Measurements from ENCODE around the gene NRXN3.
A peak's percentile ranks its signal among the peaks of the same experiment; 100 is the strongest.

NRXN3 gene

GRCh38 chr14:78829274-78829673, 659.1 kb downstream of the NRXN3 start (continued):
- no peak for TF ChIP-seq ZNF530 (tag by site-specific recombination; IDR thresholded peaks at IDR 0.05; ENCODE audit: low read depth)

GRCh38 chr14:78834766-78835451, 664.7 kb downstream of the NRXN3 start:
- Histone ChIP-seq H3K4me3 (ENCODE audit: low read depth, low read length) (no peak overlapping the region), H3K27ac (ENCODE audit: extremely low read depth, low read depth, low read length) (no peak overlapping the region), H3K36me3 (ENCODE audit: control insufficient read depth in 2 of 2, insufficient read depth in 1 of 2, low read length in 2 of 2) (no peaks in the 10 kb centered on the region), H3K9me3 (ENCODE audit: control insufficient read depth, insufficient read depth, low read depth, low read length) (no peaks in the 10 kb centered on the region), H3K4me1 (ENCODE audit: control insufficient read depth, insufficient read depth, low read length) (no peaks in the 10 kb centered on the region)
- ChIA-PET POLR2A (no interaction called here), CTCF (interaction anchor here (1.3 to 2.9 kb wide), 2 partner anchors 14 to 17 kb away, joined by 3 to 14 read pairs; no protein-coding TSS in a partner anchor)
- no peak for TF ChIP-seq PATZ1 (tag by site-specific recombination; IDR thresholded peaks at IDR 0.05)
- TF ChIP-seq ZBTB11 (tag by site-specific recombination; conservative IDR thresholded peaks at IDR 0.05; ENCODE audit: low read depth), result no peak
- no peak for TF ChIP-seq ZNF776 (tag by site-specific recombination; IDR thresholded peaks at IDR 0.05; ENCODE audit: borderline replicate concordance)
- no peak for TF ChIP-seq ZNF529 (tag by site-specific recombination; IDR thresholded peaks at IDR 0.05; ENCODE audit: insufficient replicate concordance)

- Histone ChIP-seq H3K4me3 (ENCODE audit: low read depth, low read length) (no peak overlapping the region), H3K4me1 (ENCODE audit: control insufficient read depth, insufficient read depth, low read length) (no peaks in the 10 kb centered on the region), H3K9me3 (ENCODE audit: control insufficient read depth, insufficient read depth, low read depth, low read length) (no peaks in the 10 kb centered on the region), H3K27ac (ENCODE audit: extremely low read depth, low read depth, low read length) (no peak overlapping the region), H3K36me3 (ENCODE audit: control insufficient read depth in 2 of 2, insufficient read depth in 1 of 2, low read length in 2 of 2) (no peaks in the 10 kb centered on the region)
- CTCF ChIA-PET, result interaction anchor here (0.6 to 2.9 kb wide), 6 partner anchors 13 to 1938 kb away, joined by 3 to 14 read pairs (median 4); no protein-coding TSS in a partner anchor
- POLR2A ChIA-PET, result no interaction called here
- no peak for TF ChIP-seq ZNF223 (tag by site-specific recombination; IDR thresholded peaks at IDR 0.05)
- TF ChIP-seq ZNF785 (tag by site-specific recombination; IDR thresholded peaks at IDR 0.05), result no peak
- TF ChIP-seq ZNF513 (tag by site-specific recombination; IDR thresholded peaks at IDR 0.05), result no peak
- no peak for TF ChIP-seq ZNF677 (tag by site-specific recombination; IDR thresholded peaks at IDR 0.05)
Measured at GRCh38 chr14:78835909-78836308, 665.7 kb downstream of the NRXN3 start.

GRCh38 chr14:78836777-78837176, 666.6 kb downstream of the NRXN3 start:
- TF ChIP-seq ZNF660 (tag by site-specific recombination; IDR thresholded peaks at IDR 0.05) (0 out of 2 replicates have a peak, but pooled peaks have one; percentile 34), ZNF654 (tag by site-specific recombination; IDR thresholded peaks at IDR 0.05; ENCODE audit: low read depth) (peak; percentile 82), TCF7L2 (IDR thresholded peaks at IDR 0.05; ENCODE audit: borderline replicate concordance, low read depth, low read length) (no peak), SP3 (tag by site-specific recombination; IDR thresholded peaks at IDR 0.05) (no peak), ZNF580 (tag by site-specific recombination; IDR thresholded peaks at IDR 0.05) (no peak), CTCF (tag by site-specific recombination; IDR thresholded peaks at IDR 0.05) (peak; percentile 42; the same call in 1 of the 2 replicates)
- Histone ChIP-seq H3K36me3 (ENCODE audit: control insufficient read depth in 2 of 2, insufficient read depth in 1 of 2, low read length in 2 of 2) (no peaks in the 10 kb centered on the region), H3K27ac (ENCODE audit: extremely low read depth, low read depth, low read length) (no peak overlapping the region), H3K4me3 (ENCODE audit: low read depth, low read length) (no peak overlapping the region), H3K9me3 (ENCODE audit: control insufficient read depth, insufficient read depth, low read depth, low read length) (no peaks in the 10 kb centered on the region), H3K4me1 (ENCODE audit: control insufficient read depth, insufficient read depth, low read length) (no peaks in the 10 kb centered on the region)
- CTCF ChIA-PET, result interaction anchor here (0.7 kb wide), 1 partner anchor 1493 kb away, joined by 3 read pairs; no protein-coding TSS in a partner anchor
- POLR2A ChIA-PET, result no interaction called here
